ENCODE data around the gene HSP90AB1. TPM values are rescaled to one million over a fixed set of nuclear protein-coding genes. Genes with fewer than 3 reads are reported as not detected.

HSP90AB1 gene
- polyA plus RNA-seq, 1 donor from 2014 or later = 522 TPM

- H3K79me2 ChIP-seq (replicated peaks; ENCODE audit: insufficient read depth, low read length) = no peaks in the 10 kb centered on the region
- TF ChIP-seq TAF1 (IDR thresholded peaks at IDR 0.05; ENCODE audit: low read depth) (no peak), EP300 (conservative IDR thresholded peaks at IDR 0.05; ENCODE audit: poor library complexity, severe bottlenecking) (no peak), RAD21 (conservative IDR thresholded peaks at IDR 0.05) (no peak), EZH2 (IDR thresholded peaks at IDR 0.05; ENCODE audit: borderline replicate concordance, insufficient read depth, low read length, poor library complexity, severe bottlenecking) (no peak), CTCF (IDR thresholded peaks at IDR 0.05; ENCODE audit: poor library complexity, severe bottlenecking) (no peak), REST (IDR thresholded peaks at IDR 0.05; ENCODE audit: borderline replicate concordance) (no peak), POLR2AphosphoS5 (IDR thresholded peaks at IDR 0.05) (no peak), SMC3 (conservative IDR thresholded peaks at IDR 0.05; ENCODE audit: poor library complexity) (no peak), MXI1 (conservative IDR thresholded peaks at IDR 0.05; ENCODE audit: poor library complexity, severe bottlenecking) (no peak)
- H3K4me2 ChIP-seq (ENCODE audit: low read length) = no peak overlapping the region
- H4K20me1 ChIP-seq (ENCODE audit: insufficient read depth) = no peaks in the 10 kb centered on the region
- H3K36me3 ChIP-seq (ENCODE audit: insufficient read depth, low read length) = no peaks in the 10 kb centered on the region
- no peaks in the 10 kb centered on the region for H3K27me3 ChIP-seq (ENCODE audit: insufficient read depth, low read depth, low read length)
- H3K27ac ChIP-seq (ENCODE audit: low read length) = no peak overlapping the region
- H3K9me3 ChIP-seq (ENCODE audit: low read length) = no peaks in the 10 kb centered on the region
- H3F3A ChIP-seq (ENCODE audit: insufficient read depth, low read length, poor library complexity, severe bottlenecking) = no peaks in the 10 kb centered on the region
- H3K9me2 ChIP-seq (ENCODE audit: insufficient read depth, low read length) = no peaks in the 10 kb centered on the region
- H2AFZ ChIP-seq (ENCODE audit: low read depth, low read length) = no peak overlapping the region
- H3K9ac ChIP-seq (ENCODE audit: low read length) = no peak overlapping the region
- no peak overlapping the region for H3K4me3 ChIP-seq (ENCODE audit: low read length)
Observed at GRCh38 chr6:44211284-44211683, 35.6 kb upstream of the HSP90AB1 start.

GRCh38 chr6:44214307-44214706, 32.6 kb upstream of the HSP90AB1 start:
- H3K4me2 ChIP-seq (ENCODE audit: low read length) = no peak overlapping the region
- H3K79me2 ChIP-seq (replicated peaks; ENCODE audit: insufficient read depth, low read length) = no peaks in the 10 kb centered on the region
- no peaks in the 10 kb centered on the region for H3K36me3 ChIP-seq (ENCODE audit: insufficient read depth, low read length)
- H3K9me2 ChIP-seq (ENCODE audit: insufficient read depth, low read length) = no peaks in the 10 kb centered on the region
- no peak overlapping the region for H2AFZ ChIP-seq (ENCODE audit: low read depth, low read length)
- H3K9ac ChIP-seq (ENCODE audit: low read length) = no peak overlapping the region
- H3F3A ChIP-seq (ENCODE audit: insufficient read depth, low read length, poor library complexity, severe bottlenecking) = no peaks in the 10 kb centered on the region
- H4K20me1 ChIP-seq (ENCODE audit: insufficient read depth) = no peaks in the 10 kb centered on the region
- TF ChIP-seq REST (IDR thresholded peaks at IDR 0.05; ENCODE audit: borderline replicate concordance) = no peak
- TF ChIP-seq EP300 (conservative IDR thresholded peaks at IDR 0.05; ENCODE audit: poor library complexity, severe bottlenecking) = no peak
- no peak for TF ChIP-seq POLR2AphosphoS5 (IDR thresholded peaks at IDR 0.05)
- TF ChIP-seq RAD21 (conservative IDR thresholded peaks at IDR 0.05) = no peak
- no peak for TF ChIP-seq SMC3 (conservative IDR thresholded peaks at IDR 0.05; ENCODE audit: poor library complexity)
- TF ChIP-seq CTCF (IDR thresholded peaks at IDR 0.05; ENCODE audit: poor library complexity, severe bottlenecking) = no peak
- no peak for TF ChIP-seq EZH2 (IDR thresholded peaks at IDR 0.05; ENCODE audit: borderline replicate concordance, insufficient read depth, low read length, poor library complexity, severe bottlenecking)
- TF ChIP-seq MXI1 (conservative IDR thresholded peaks at IDR 0.05; ENCODE audit: poor library complexity, severe bottlenecking) = no peak
- TF ChIP-seq TAF1 (IDR thresholded peaks at IDR 0.05; ENCODE audit: low read depth) = no peak
- H3K27me3 ChIP-seq (ENCODE audit: insufficient read depth, low read depth, low read length) = peaks cover 3% of the 10 kb centered on the region
- H3K9me3 ChIP-seq (ENCODE audit: low read length) = no peaks in the 10 kb centered on the region
- H3K27ac ChIP-seq (ENCODE audit: low read length) = no peak overlapping the region
- no peak overlapping the region for H3K4me3 ChIP-seq (ENCODE audit: low read length)

Measured in neural cell (in vitro differentiated cells).